ENCODE results near the gene LEFTY1.

DNA sequence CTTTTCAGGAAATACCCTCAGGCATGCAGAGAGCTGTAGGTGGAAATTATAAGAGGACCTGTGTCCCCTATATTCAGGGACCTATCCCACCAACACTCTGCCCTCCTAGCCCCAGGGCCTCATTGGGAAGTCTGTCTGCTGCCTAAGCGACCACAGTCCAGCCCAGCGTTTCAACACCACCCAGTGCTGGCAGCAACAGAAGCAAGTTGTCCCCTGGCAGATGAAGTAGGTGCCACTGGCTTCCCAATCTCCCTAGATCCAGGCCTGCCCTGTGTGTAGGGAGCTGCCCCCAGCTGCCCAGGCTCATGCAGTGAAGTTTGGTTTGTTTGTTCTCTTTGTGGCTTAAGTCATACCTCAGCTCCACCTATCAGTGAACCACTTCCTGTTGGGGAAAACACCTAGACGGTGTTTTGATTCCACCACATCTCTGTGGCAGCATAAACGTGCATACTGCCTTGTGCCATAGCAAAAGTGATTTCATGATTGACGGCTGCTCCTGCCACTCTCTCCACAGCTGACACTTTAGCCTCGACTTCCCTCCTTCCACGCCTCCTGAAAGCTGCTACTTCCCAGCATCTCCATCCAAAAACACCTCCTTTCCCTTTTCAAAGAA is 8.1 kb upstream of the LEFTY1 start:
- no peak for TF ChIP-seq CTCF (IDR thresholded peaks at IDR 0.05)
- TF ChIP-seq POLR2A (IDR thresholded peaks at IDR 0.05) = no peak
- no peak for TF ChIP-seq EP300 (IDR thresholded peaks at IDR 0.05)
